Measurements from ENCODE around the gene ETNK2. TPM values are rescaled to one million over a fixed set of nuclear protein-coding genes. Genes with fewer than 3 reads are reported as not detected.

The ETNK2 gene
- total and polyA plus RNA-seq, 2 of the 4 experiments (the other 2 are of a cell fraction), result 18.9 to 26.0 TPM

- Histone ChIP-seq H2BK5ac (ENCODE audit: low read depth, low read length, poor library complexity, severe bottlenecking) (no peak overlapping the region), H2AFZ (replicated peaks; ENCODE audit: low read length, poor library complexity) (no peak overlapping the region), H3K4me1 (ENCODE audit: control insufficient read depth, insufficient read depth, low read length) (no peaks in the 10 kb centered on the region), H3K9me3 (ENCODE audit: control insufficient read depth, insufficient read depth, low read length) (no peaks in the 10 kb centered on the region), H3K27me3 (ENCODE audit: control insufficient read depth, insufficient read depth, low read length) (no peaks in the 10 kb centered on the region), H3K79me1 (ENCODE audit: low read depth in 1 of 2, low read length in 2 of 2) (no peaks in the 10 kb centered on the region), H2AK5ac (ENCODE audit: low read depth, low read length) (peak overlapping the region; percentile 23; the same call in 1 of the 2 replicates), H3K18ac (ENCODE audit: low read depth, low read length) (no peak overlapping the region), H4K8ac (ENCODE audit: low read depth in 2 of 2, low read length in 2 of 2) (no peak overlapping the region), H3K14ac (replicated peaks; ENCODE audit: low read depth, low read length) (no peak overlapping the region), H2BK20ac (ENCODE audit: low read depth, low read length) (no peak overlapping the region; the same call in 1 of the 2 replicates), H2AK9ac (replicated peaks; ENCODE audit: low read depth, low read length, poor library complexity) (no peak overlapping the region), H3K23ac (ENCODE audit: low read depth, low read length) (no peak overlapping the region), H2BK120ac (ENCODE audit: low read depth, low read length) (no peak overlapping the region), H3K56ac (ENCODE audit: extremely low read depth, insufficient read depth, low read length) (no peak overlapping the region), H4K5ac (ENCODE audit: low read depth, low read length) (no peak overlapping the region), H3K4ac (ENCODE audit: low read depth, low read length) (no peak overlapping the region), H3K36me3 (ENCODE audit: control insufficient read depth, insufficient read depth, low read length) (no peaks in the 10 kb centered on the region), H3K9me1 (ENCODE audit: insufficient read depth, low read length) (peaks cover 7% of the 10 kb centered on the region), H3K4me3 (ENCODE audit: insufficient read depth, low read depth, low read length) (no peak overlapping the region), H4K20me1 (ENCODE audit: insufficient read depth, low read length) (no peaks in the 10 kb centered on the region), H3K27ac (ENCODE audit: insufficient read depth, low read length) (no peak overlapping the region), H4K91ac (ENCODE audit: insufficient read depth, low read depth, low read length) (no peak overlapping the region), H3K9ac (ENCODE audit: low read depth, low read length) (no peak overlapping the region), H2BK15ac (ENCODE audit: low read depth, low read length) (no peak overlapping the region), H3K4me2 (ENCODE audit: low read depth, low read length) (no peak overlapping the region)
- DNase-seq (no peak), ATAC-seq (ENCODE audit: low read depth) (no peak)
- ChIA-PET CTCF (no interaction called here), POLR2A (ENCODE audit: unreplicated experiment) (no interaction called here)
- in situ Hi-C loops (cut with MboI; ENCODE audit: low sequenced_read_pairs) (no loop called here), dilution Hi-C loops (cut with HindIII; ENCODE audit: low sequenced_read_pairs, unreplicated experiment) (no loop called here), intact Hi-C loops (cut with micrococcal nuclease) (no loop called here)
- no TSS peak for BruUV-seq (replicated peaks)
- TF ChIP-seq ELK1 (IDR thresholded peaks at IDR 0.05; ENCODE audit: borderline replicate concordance, low read depth, low read length) (no peak), USF2 (IDR thresholded peaks at IDR 0.05; ENCODE audit: low read depth, low read length) (no peak), POLR2A (IDR thresholded peaks at IDR 0.05; ENCODE audit: low read depth, low read length) (no peak), RCOR1 (IDR thresholded peaks at IDR 0.05; ENCODE audit: insufficient replicate concordance, low read length) (no peak), MAFK (IDR thresholded peaks at IDR 0.05; ENCODE audit: low read depth, low read length) (no peak), MXI1 (IDR thresholded peaks at IDR 0.05; ENCODE audit: borderline replicate concordance, low read depth, low read length) (no peak), NFE2L2 (IDR thresholded peaks at IDR 0.05; ENCODE audit: low read depth, low read length) (no peak), RAD21 (IDR thresholded peaks at IDR 0.05; ENCODE audit: low read length) (no peak), CHD1 (IDR thresholded peaks at IDR 0.05; ENCODE audit: low read depth, low read length) (no peak), MAZ (IDR thresholded peaks at IDR 0.05; ENCODE audit: borderline replicate concordance, low read depth, low read length) (no peak), CEBPB (IDR thresholded peaks at IDR 0.05; ENCODE audit: low read depth, low read length) (no peak), FOS (IDR thresholded peaks at IDR 0.05; ENCODE audit: low read depth, low read length) (no peak)
- WGBS, 2 experiments (ENCODE audit: extremely low coverage in 2 of 2, insufficient read length in 1 of 2), result no CpG with 5 or more reads among the region's 1 CpG
Measured at GRCh38 chr1:204181116-204181515, 29.3 kb upstream of the ETNK2 start.
